CD14-positive monocyte (primary cell): ENCODE data around the gene HPRT1. TPM values are rescaled to one million over a fixed set of nuclear protein-coding genes. Genes with fewer than 3 reads are reported as not detected.

ENCODE experiments used
- DNase-seq, 3 donors: peaks; one replicate each; pipeline ENCODE4 v3.0.0-alpha.2; 2011 to 2022
- H2AFZ ChIP-seq: 2 replicates; pipeline ENCODE4 v1.6.0; 2012; ENCODE audit warnings: mild to moderate bottlenecking, low read depth, low read length, inconsistent platforms; ENCODE audit not compliant: insufficient read depth, poor library complexity, severe bottlenecking
- H3K27ac ChIP-seq, 2 donors: 1 replicate in 1 of 2; 2 replicates in 1 of 2; pipeline ENCODE4 v1.5.1; 2012 to 2013; ENCODE audit warnings: low read length in 2 of 2, control low read depth in 1 of 2, inconsistent platforms in 1 of 2, low read depth in 1 of 2, mild to moderate bottlenecking in 1 of 2
- H3K27me3 ChIP-seq, 2 donors: one replicate each; pipeline versions ENCODE4 v1.6.0 to v1.6.1; 2011 to 2013; ENCODE audit warnings: low read length in 2 of 2; ENCODE audit not compliant: control insufficient read depth in 2 of 2, insufficient read depth in 2 of 2
- H3K36me3 ChIP-seq, 2 donors: replicated peaks in 1 of 2; 1 replicate in 1 of 2; 2 replicates in 1 of 2; pipeline versions ENCODE4 v1.5.1 to v1.6.1; 2012 to 2013; ENCODE audit warnings: low read length in 2 of 2, control low read depth in 1 of 2, inconsistent platforms in 1 of 2, mild to moderate bottlenecking in 1 of 2; ENCODE audit not compliant: insufficient read depth in 2 of 2, control insufficient read depth in 1 of 2
- H3K4me1 ChIP-seq, 2 donors: 1 replicate in 1 of 2; 2 replicates in 1 of 2; pipeline versions ENCODE4 v1.5.1 to v1.6.1; 2012 to 2013; ENCODE audit warnings: low read length in 2 of 2, control low read depth in 1 of 2, inconsistent platforms in 1 of 2, mild to moderate bottlenecking in 1 of 2, moderate library complexity in 1 of 2; ENCODE audit not compliant: insufficient read depth in 2 of 2, control insufficient read depth in 1 of 2
- H3K4me2 ChIP-seq: replicated peaks from 2 replicates; pipeline ENCODE3; 2012; ENCODE audit warnings: low read length, moderate library complexity, mild to moderate bottlenecking; ENCODE audit not compliant: poor library complexity, severe bottlenecking; ENCODE audit errors: extremely low read depth
- H3K4me3 ChIP-seq, 3 experiments: fragments of 200-600 bp in 1 of 3; sonication (generic) in 1 of 3; replicated peaks in 1 of 3; 1 replicate in 2 of 3; 2 replicates in 1 of 3; pipeline ENCODE4 v1.5.1; 2011 to 2013; ENCODE audit warnings: low read length in 3 of 3, mild to moderate bottlenecking in 3 of 3, control low read depth in 2 of 3, low read depth in 2 of 3, inconsistent platforms in 1 of 3, moderate library complexity in 1 of 3
- H3K79me2 ChIP-seq: 2 replicates; pipeline ENCODE4 v1.6.0; 2012; ENCODE audit warnings: mild to moderate bottlenecking, control low read depth, inconsistent platforms, low read length, moderate library complexity; ENCODE audit not compliant: insufficient read depth
- H3K9ac ChIP-seq: 2 replicates; pipeline ENCODE4 v1.6.0; 2017; ENCODE audit warnings: low read length, mild to moderate bottlenecking; ENCODE audit not compliant: insufficient read depth, poor library complexity, severe bottlenecking
- H3K9me3 ChIP-seq, 2 donors: replicated peaks in 1 of 2; 1 replicate in 1 of 2; 2 replicates in 1 of 2; pipeline versions ENCODE4 v1.5.1 to v1.6.1; 2012 to 2013; ENCODE audit warnings: low read length in 2 of 2, control low read depth in 1 of 2; ENCODE audit not compliant: control insufficient read depth in 1 of 2, insufficient read depth in 1 of 2
- H4K20me1 ChIP-seq: 2 replicates; pipeline ENCODE4 v1.6.0; 2012; ENCODE audit warnings: mild to moderate bottlenecking, low read length, control low read depth, moderate library complexity; ENCODE audit not compliant: insufficient read depth
- H3K27ac Mint-ChIP-seq, 7 donors: one replicate each; pipeline ENCODE4 v1.8.0; 2020; ENCODE audit warnings: mild to moderate bottlenecking in 7 of 7, mixed read lengths in 7 of 7, moderate library complexity in 6 of 7, inconsistent platforms in 2 of 7
- H3K27me3 Mint-ChIP-seq, 3 donors: one replicate each; pipeline ENCODE4 v1.8.0; 2021 to 2022; ENCODE audit warnings: low read depth in 3 of 3, mild to moderate bottlenecking in 3 of 3, mixed read lengths in 3 of 3, moderate library complexity in 3 of 3, inconsistent platforms in 1 of 3
- H3K36me3 Mint-ChIP-seq, 2 donors: one replicate each; pipeline ENCODE4 v1.8.0; 2020; ENCODE audit warnings: mixed read lengths in 2 of 2, inconsistent platforms in 1 of 2, mild to moderate bottlenecking in 1 of 2
- H3K4me1 Mint-ChIP-seq: one replicate; pipeline ENCODE4 v1.8.0; 2020; ENCODE audit warnings: mild to moderate bottlenecking, mixed read lengths
- H3K4me3 Mint-ChIP-seq, 2 donors: one replicate each; pipeline ENCODE4 v1.8.0; 2020; ENCODE audit warnings: mild to moderate bottlenecking in 2 of 2, mixed read lengths in 2 of 2, moderate library complexity in 1 of 2
- H3K9me3 Mint-ChIP-seq, 7 donors: one replicate each; pipeline ENCODE4 v1.8.0; 2020 to 2022; ENCODE audit warnings: mixed read lengths in 7 of 7, mild to moderate bottlenecking in 6 of 7, moderate library complexity in 6 of 7, inconsistent platforms in 2 of 7
- CTCF ChIP-seq: fragments of 200-600 bp; IDR thresholded peaks from one replicate; pipeline ENCODE4 v1.8.0; 2022; ENCODE audit warnings: antibody characterized with exemption, mild to moderate bottlenecking
- WGBS: methylation state at CpG from one replicate; pipeline ENCODE4 v1.1.5; 2013; ENCODE audit warnings: missing lambda C conversion rate; ENCODE audit not compliant: insufficient coverage; 5-methylcytosine and 5-hydroxymethylcytosine counted together
- intact Hi-C, 2 donors: fragments of 100-400 bp; cut with micrococcal nuclease; formaldehyde crosslinking; loops; one replicate each; pipeline versions ENCODE4 v1.15.0 to v1.15.1; 2023
- polyA plus RNA-seq, 3 donors: library from polyadenylated mRNA; depleted of rRNA in 1 of 3; unstranded in 2 of 3; stranded (reverse) in 1 of 3; fragments of 300-500 nt in 2 of 3; fragments of >200 nt in 1 of 3; fragmentation: Illumina TruSeq in 2 of 3; gene quantifications; 1 replicate in 2 of 3; 2 replicates in 1 of 3; pipeline ENCODE4 v1.2.3, GENCODE V29; 2012 to 2021

Gene HPRT1
- polyA plus RNA-seq, 3 donors, result 13.0 to 56.4 (median 54.5) TPM

GRCh38 chrX:134472041-134472440, 12.1 kb downstream of the HPRT1 start:
- Histone ChIP-seq H3K27ac (no peak overlapping the region), H3K4me3 (no peak overlapping the region), H3K4me1 (peaks cover 0 to 12% of the 10 kb centered on the region in 2 donors), H3K9ac (no peak overlapping the region), H3K4me2 (no peak overlapping the region), H3K79me2 (peaks cover 14% of the 10 kb centered on the region), H2AFZ (no peak overlapping the region), H3K36me3 (peaks cover 7 to 17% of the 10 kb centered on the region in 2 donors), H4K20me1 (no peaks in the 10 kb centered on the region), H3K27me3 (no peaks in the 10 kb centered on the region), H3K9me3 (no peaks in the 10 kb centered on the region)
- intact Hi-C loops, result no loop called here
- no peak for TF ChIP-seq CTCF
- Mint-ChIP-seq H3K9me3 (no peaks in the 10 kb centered on the region), H3K4me3 (no peak overlapping the region), H3K27ac (no peak overlapping the region), H3K4me1 (peaks cover 2% of the 10 kb centered on the region), H3K27me3 (peaks cover 0 to 2% (median 2%) of the 10 kb centered on the region in 3 donors), H3K36me3 (peaks cover 10 to 11% of the 10 kb centered on the region in 2 donors)
- WGBS, result no CpG with 5 or more reads among the region's 6 CpGs
- DNase-seq, result no peak

GRCh38 chrX:134476284-134476683, 16.3 kb downstream of the HPRT1 start:
- no peaks in the 10 kb centered on the region for H4K20me1 ChIP-seq
- no peak overlapping the region for H3K4me3 ChIP-seq
- no peak overlapping the region for H3K9ac ChIP-seq
- peaks cover 5% of the 10 kb centered on the region for H3K79me2 ChIP-seq
- Mint-ChIP-seq H3K4me3 (no peak overlapping the region), H3K9me3 (no peaks in the 10 kb centered on the region), H3K27me3 (peaks cover 0 to 5% (median 2%) of the 10 kb centered on the region in 3 donors), H3K4me1 (no peaks in the 10 kb centered on the region), H3K36me3 (peaks cover 11 to 13% of the 10 kb centered on the region in 2 donors), H3K27ac (no peak overlapping the region)
- no peak for DNase-seq
- intact Hi-C loops, result no loop called here
- no CpG with 5 or more reads among the region's 1 CpG for WGBS
- no peak for TF ChIP-seq CTCF
- peaks cover 11 to 17% of the 10 kb centered on the region in 2 donors for H3K36me3 ChIP-seq
- H3K27ac ChIP-seq, result no peak overlapping the region
- H3K4me1 ChIP-seq, result no peaks in the 10 kb centered on the region
- H3K9me3 ChIP-seq, result no peaks in the 10 kb centered on the region
- H3K27me3 ChIP-seq, result no peaks in the 10 kb centered on the region
- no peak overlapping the region for H2AFZ ChIP-seq
- no peak overlapping the region for H3K4me2 ChIP-seq
